Globus pallidus (tissue), 1 donor: ENCODE results near the gene BTBD10.

Source experiments
- DNase-seq: peaks from one replicate; pipeline ENCODE4 v3.0.0-alpha.2; 2015; ENCODE audit warnings: low spot score

BTBD10 gene

GRCh38 chr11:13462901-13463778 is at the start of gene BTBD10:
BTBD10 (minus strand) TSS chr11:13463222; CDS start chr11:13445124, 18,098 bp downstream.
- peak; percentile 92 for DNase-seq

DNA sequence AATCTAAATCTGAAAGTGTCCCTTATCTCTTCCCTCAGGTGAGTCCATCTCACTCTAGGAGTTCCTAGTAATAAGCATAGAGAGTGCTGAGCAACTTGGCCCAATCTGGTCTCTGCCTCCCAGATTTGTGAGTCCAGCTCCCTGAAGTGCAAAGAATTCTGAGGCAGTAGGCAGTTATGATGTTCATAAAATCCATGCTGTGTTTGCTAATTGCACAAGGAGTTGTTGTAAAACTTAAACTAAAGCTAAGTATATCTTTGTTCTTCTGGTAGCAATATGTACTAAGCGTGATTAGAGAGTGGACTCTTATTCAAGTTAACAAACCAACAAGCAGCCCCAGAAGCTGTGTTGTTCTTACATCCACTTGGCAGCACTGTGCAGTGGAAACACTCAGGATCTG is 40.4 kb upstream of the BTBD10 start:
- DNase-seq: no peak

DNA sequence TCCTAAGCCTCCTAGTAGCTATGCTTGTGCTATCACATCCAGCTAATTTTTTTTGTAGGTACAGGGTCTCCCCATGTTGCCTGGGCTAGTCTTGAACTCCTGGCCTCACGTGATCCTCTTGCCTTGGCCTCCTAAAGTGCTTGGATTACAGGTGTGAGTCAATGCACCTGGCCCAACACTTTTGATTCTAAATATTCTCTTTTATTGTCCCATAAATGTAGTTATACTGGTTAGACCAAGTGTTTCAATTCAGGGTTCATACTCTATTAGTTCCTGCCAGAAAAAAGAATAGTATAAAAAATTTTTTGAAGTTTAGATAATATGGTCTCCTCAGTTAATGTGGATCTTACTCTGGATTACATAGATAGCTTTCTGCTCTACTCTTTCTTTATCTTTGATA is 39.5 kb upstream of the BTBD10 start:
- no peak for DNase-seq

DNA sequence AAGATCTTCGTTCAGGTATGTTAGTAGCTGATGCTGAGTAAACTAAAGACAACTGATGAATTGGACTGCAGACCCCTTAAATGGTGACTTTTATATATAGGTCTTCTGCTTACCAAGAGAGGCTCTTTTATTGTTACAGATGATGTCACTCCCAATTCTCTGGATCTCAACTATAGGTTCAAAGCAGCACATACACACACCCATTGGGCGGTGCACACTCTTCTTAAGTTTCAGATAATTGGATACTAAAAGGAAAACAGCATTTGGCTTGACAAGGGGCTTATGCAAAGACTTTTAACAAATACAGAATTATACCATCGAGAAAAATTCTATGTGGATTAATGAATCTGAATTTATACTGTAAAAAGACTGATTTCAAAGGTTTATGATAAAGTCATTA is 32.9 kb upstream of the BTBD10 start, which contains the start of gene PTH:
TSS of gene PTH (minus strand) at position 69 of the 400 bp plus-strand sequence. CDS start 3,142 bp downstream, outside the sequence.
- no peak for DNase-seq

DNA sequence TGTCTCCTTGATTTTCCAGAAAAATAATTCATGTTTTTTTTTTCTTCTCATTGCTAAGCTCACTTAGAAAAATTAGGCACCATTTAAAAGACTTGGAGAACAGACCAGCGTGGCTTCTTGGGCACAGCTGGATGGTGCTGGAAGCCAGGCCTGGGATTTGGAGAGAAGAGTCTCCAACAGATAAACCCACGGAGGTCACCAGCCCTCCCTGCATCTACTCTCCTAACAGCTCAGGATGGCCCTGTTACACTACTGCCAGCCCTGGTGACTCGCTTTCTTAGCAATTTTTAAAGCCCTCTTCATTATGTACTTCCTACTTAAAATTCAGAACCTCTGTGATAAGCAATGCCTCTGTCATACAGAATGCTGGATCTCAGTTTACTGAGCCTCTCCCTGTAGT is 31.0 kb upstream of the BTBD10 start:
- no peak for DNase-seq

DNA sequence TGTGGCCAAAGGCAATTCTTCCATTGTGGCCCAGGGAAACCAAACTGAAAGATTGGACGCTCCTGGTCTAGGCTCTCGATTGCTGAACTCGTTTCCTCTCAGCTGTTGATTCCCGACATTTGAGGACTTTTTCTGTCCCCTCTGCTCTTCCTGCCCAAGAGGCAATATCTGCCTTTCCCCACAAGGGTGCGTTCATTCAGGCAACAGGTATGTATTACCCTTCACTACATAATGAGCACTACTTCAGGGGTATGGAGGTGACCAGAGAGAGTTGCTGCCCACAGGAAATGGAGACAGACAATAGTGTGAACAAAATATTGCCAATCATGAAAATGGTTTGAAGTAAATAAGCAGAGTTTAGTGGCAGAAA is 24.6 kb upstream of the BTBD10 start:
- no peak for DNase-seq

DNA sequence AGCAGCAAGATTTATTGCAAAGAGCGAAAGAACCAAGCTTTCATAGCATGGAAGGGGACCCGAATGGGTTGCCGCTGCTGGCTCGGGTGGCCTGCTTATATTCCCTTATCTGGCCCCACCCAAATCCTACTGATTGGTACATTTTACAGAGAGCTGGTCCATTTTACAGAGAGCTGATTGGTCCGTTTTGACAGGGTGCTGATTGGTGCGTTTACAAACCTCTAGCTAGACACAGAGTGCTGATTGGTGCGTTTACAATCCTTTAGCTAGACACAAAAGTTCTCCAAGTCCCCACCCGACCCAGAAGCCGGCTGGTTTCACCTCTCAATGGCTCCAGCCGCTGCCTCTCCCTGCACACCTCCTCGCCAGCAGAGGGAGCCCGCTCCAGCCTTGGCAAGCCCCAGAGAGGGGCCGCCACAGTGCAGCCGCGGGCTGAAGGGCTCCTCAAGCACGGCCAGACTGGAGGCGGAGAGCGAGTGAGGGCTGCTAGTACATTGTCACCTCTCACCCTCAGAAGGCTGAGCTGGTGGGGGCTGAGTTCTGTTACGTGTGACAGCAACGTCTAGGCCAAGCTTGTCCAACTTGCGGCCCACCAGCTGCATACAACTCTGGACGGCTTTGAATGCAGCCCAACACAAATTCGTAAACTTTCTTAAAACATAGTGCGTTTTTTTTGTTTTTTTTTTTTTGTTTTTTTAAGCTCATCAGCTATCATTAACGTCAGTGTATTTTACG is 24.1 kb upstream of the BTBD10 start:
- no peak for DNase-seq

GRCh38 chr11:13480198-13480597 is 17.2 kb upstream of the BTBD10 start:
- no peak for DNase-seq

DNA sequence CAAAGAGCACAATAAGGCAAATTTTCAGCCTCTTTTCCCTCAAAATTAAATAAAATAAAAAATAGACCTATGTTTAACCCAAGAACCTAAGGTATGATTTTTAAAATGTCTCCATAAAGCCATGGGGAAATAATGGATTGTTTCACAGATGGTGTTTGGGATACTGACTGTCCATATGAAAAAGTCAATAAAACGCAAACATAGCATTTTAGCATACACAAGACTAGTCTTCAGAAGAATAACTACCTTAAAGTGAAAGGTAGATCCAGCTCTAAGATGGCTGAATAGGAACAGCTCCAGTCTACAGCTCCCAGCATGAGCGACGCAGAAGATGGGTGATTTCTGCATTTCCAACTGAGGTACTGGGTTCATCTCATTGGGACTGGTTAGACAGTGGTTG is 16.7 kb upstream of the BTBD10 start:
- no peak for DNase-seq

DNA sequence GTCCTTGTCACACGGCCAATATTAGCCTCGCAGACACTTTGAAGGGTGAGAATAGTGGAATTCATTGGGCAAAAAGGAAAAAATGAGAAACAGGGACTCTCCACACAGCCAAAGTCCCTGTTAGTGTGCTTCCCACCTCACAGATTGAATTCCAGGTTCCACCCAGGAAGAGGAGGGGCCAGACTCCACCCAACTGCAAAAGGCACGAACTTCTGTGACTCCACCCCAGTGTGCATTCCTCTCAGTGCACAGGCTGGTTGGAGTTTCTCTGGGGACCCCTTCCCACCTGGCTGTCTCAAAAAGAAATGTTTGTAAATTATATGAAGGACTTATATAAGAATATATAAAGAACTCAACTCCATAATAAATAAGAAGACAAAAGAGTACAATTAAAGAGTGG is 12.1 kb upstream of the BTBD10 start:
- DNase-seq: no peak

DNA sequence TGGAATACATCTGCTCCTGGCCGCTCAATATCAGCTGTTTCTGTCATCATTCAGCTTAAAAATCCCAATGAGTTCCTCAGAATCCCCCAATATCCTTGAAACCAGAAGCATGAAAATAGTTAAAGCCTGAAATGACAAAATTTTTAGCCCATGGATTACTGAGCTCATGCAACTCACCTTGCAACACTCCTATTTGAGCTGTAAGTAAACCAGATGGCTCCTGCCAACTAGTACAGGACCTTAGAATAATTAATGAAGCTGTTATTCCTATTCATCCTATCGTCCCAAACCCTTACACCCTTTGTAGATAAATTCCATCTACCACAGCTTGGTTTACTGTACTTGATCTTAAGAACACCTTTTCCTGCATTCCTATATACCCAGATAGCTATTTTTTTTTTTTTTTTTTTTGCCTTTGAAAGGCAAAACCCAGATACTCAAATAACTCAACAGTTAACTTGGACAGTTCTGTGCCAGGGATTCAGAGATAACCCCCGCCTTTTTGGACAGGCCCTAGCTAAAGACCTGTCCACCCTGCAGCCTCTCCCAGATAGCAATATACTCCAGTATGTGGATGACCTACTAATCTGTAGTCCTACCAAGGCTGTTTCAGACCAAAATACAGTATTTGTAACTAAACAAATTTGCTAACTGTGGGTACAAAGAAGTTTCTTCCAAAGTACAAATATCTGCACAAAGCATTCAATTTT is 10.1 kb upstream of the BTBD10 start:
- no peak for DNase-seq

DNA sequence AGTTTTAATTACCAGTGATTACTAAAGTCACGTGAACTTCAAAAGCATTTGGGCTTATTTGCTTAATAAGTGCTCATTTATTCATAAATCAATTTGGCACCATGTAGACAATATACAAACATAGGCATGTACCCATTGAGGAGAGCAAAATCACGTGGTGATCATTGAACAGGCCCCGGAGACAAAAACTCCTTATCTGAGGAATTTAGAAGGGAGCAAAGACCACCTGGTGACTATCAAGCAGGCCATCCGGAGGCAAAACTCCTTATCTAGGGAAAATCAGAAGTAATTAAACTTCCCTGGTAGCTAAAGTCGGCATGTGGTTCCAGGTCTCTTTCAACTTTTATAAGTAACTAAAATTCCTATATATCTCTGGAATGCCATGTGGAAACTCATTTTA is 5.7 kb upstream of the BTBD10 start:
- DNase-seq: no peak

DNA sequence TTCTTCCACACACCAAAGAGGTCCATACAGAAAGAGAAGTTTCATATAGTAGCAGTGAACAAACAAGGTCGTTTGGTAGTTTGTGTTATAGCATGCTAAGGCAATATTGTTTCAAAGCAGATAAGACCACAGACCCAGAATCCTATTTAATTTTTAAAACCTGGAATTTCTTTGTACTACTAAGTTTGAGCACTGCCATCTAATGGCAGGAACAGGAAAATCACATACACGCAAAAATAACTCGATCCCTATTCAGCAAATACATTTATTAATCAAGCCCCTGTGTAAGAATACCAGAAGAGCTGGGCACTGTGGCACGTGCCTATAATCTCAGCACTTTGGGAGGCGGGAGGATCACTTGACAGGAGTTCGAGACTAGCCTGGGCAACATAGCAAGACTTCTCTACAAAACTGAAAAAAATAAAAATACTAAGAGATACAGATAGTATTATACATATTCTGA is 2.9 kb upstream of the BTBD10 start:
- peak; percentile 22 for DNase-seq

DNA sequence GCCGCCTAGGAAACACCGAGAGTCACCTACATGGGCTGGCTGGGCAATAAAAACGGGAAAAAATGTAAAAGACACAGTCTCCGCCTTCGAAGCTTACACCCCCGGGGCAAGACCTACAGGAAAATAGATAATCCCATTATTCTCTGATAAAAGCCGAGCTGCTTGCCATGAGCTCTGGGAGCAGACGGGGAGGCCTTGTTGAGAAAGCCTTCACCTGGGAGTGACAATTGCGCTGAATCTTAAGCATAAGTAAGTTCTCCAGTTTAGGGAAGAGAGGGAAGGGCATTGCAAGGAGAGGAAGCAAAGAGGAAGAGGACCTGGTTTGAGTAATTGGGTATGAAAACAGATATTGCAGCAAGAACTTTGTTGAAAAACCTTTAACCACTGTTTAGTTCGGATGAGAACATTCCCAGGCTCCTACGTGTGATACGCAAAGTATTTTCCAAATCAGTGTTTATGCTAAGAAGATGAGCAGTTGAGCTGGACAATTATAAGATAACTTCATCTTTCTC is 813 bp upstream of the BTBD10 start:
- no peak for DNase-seq

DNA sequence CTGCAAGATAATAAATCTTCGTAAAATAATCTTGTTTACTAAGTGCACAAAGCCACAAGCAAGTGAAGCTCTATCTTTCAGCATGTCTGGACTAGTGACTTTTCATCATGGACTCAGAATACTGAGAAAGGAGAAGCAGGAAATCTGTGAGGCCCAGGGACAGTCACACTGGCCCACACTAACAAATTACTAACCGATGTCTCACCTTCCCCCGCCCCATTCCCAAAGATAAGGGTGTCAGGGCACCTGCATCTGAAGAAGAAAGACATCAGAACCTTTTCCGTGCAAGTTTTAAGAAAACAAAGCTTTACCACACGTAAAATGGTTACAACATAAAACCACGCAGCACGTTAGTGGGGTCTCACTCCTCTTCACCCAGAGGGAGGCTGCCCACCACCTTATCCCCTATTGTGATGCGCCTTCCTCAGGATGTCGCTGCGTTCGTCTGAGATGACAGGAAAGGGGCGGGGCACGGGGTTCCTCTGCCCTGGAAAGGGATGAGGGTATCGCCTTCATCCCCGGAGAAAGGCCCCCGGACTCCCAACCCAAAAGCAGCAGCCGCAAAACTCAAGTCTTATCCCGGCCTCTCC is 616 bp downstream of the BTBD10 start:
- DNase-seq: peak; percentile 22

DNA sequence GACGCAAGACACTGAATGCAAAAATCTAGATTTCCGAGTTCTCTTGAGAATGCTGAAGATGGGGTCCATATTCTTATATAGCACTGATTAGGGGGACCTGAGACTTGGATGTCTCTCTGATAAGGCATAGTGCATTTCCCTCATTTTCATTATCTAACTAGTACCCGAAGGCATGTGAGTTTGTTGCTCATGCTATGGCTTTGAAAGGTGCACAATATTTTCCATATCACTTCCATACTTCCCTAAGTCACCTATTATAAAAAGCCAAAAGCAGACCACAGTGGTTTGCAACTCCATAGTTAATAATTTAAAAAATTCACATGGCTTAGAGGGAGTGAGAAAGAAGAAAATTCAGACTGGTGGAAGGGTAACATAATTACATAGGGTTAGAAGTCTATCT is 1.7 kb downstream of the BTBD10 start:
- no peak for DNase-seq

DNA sequence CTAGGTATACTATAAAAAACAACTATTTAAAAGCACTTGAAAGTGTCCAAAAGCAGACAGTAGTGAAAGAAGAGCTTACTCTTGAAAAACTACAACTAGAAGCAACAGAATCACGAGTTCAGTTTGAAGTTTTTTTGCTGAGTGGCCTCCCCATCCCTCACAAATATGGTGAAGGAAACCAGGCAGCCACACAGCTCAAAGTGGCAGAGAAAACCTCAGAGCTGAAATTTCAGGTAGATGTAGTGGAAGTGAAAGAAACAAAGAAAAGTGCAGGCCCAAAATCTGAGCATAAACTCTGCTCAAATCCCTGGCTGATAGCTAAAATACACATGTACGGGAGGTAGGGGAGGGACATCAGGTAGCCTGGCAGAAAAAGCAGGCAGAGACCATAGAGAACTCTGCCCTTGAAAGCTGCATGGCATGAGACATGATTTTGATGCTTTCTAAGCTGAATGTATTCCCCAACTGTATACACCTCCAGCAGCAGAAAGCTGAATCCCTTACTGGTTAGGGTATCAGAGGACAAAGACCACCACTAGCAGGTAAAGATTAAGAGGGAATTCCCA is 12.1 kb downstream of the BTBD10 start:
- no peak for DNase-seq

DNA sequence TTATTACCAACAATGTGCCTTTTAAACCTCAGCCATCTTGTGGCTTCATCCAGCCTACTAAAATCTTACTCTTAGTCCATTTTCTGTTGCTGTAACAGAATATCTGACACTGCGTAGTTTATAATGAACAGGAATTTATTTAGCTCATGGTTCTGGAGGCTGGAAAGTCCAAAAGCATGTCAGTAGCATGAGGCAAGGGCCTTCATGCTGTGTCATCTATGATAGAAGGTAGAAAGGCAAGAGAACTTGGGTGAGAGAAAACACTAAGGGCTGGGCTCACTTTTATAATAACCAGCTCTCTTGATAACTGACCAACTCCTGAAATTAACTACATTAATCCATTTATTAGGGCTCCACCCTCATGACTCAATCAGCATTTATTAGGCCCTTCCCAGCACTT is 13.5 kb downstream of the BTBD10 start:
- DNase-seq: no peak

DNA sequence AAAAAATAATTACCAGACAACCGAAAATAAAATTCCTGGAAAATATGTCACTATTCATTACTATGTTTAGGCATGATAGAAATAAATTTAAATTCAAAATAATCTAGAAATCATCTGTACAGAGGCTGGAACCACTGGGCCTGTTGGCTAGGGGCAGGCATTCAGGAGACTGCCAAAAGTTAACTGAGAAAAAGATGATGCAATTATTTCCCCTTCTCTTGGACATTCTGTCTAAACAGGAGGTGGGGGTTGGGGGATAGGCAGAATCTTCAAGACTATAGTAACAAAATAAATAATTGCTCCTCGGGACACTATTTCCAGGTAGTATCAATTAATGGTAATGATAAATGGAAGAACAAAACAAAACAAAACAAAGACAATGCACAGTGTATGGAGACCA is 14.1 kb downstream of the BTBD10 start:
- peak; percentile 44 for DNase-seq

GRCh38 chr11:13446444-13446843 is 16.6 kb downstream of the BTBD10 start:
- DNase-seq: no peak

- no peak for DNase-seq
These were observed 17.4 kb downstream of the BTBD10 start for GRCh38 chr11:13445588-13445987.
